Liver (tissue), 3 donors: ENCODE measurements around the gene ZNF532.

Experiments used
- ATF3 ChIP-seq: IDR thresholded peaks from 2 replicates; pipeline ENCODE4 v1.6.1; 2016; ENCODE audit warnings: antibody characterized with exemption
- CTCF ChIP-seq: fragments of 150-350 bp; IDR thresholded peaks from 2 replicates; pipeline ENCODE4 v1.5.1; 2017; ENCODE audit warnings: improper control_type of control experiment, low read depth, low read length; ENCODE audit not compliant: missing input control
- GABPA ChIP-seq, 2 donors: IDR thresholded peaks in 1 of 2; conservative IDR thresholded peaks in 1 of 2; 2 replicates each; pipeline ENCODE4 v1.6.1; 2016; ENCODE audit warnings: antibody characterized with exemption in 2 of 2, mild to moderate bottlenecking in 1 of 2, moderate library complexity in 1 of 2
- HNF4G ChIP-seq: IDR thresholded peaks from 2 replicates; pipeline ENCODE4 v1.6.1; 2016; ENCODE audit warnings: antibody characterized with exemption
- JUND ChIP-seq, 2 donors: IDR thresholded peaks; 2 replicates each; pipeline ENCODE4 v1.6.1; 2016; ENCODE audit warnings: antibody characterized with exemption in 2 of 2
- MAX ChIP-seq: IDR thresholded peaks from 2 replicates; pipeline ENCODE4 v1.6.1; 2016; ENCODE audit warnings: antibody characterized with exemption
- RAD21 ChIP-seq, 2 donors: IDR thresholded peaks; 2 replicates each; pipeline ENCODE4 v1.6.1; 2016; ENCODE audit warnings: antibody characterized with exemption in 2 of 2, mild to moderate bottlenecking in 2 of 2
- REST ChIP-seq: IDR thresholded peaks from 2 replicates; pipeline ENCODE4 v1.6.1; 2016; ENCODE audit warnings: antibody characterized with exemption, mild to moderate bottlenecking
- RXRA ChIP-seq, 2 donors: IDR thresholded peaks; 2 replicates each; pipeline ENCODE4 v1.6.1; 2017 to 2018; ENCODE audit warnings: antibody characterized with exemption in 2 of 2, mild to moderate bottlenecking in 1 of 2
- TAF1 ChIP-seq: conservative IDR thresholded peaks from 2 replicates; pipeline ENCODE4 v1.6.1; 2016; ENCODE audit warnings: antibody characterized with exemption, mild to moderate bottlenecking
- YY1 ChIP-seq: IDR thresholded peaks from 2 replicates; pipeline ENCODE4 v1.6.1; 2016; ENCODE audit warnings: antibody characterized with exemption, mild to moderate bottlenecking
- ZBTB33 ChIP-seq: IDR thresholded peaks from 2 replicates; pipeline ENCODE4 v1.6.1; 2016; ENCODE audit warnings: antibody characterized with exemption
- donor health status: healthy.
- donor health status: healthy.

- no peak for TF ChIP-seq RXRA (IDR thresholded peaks at IDR 0.05)
- TF ChIP-seq CTCF: no peak
- TF ChIP-seq REST: no peak
- TF ChIP-seq TAF1: no peak
- no peak for TF ChIP-seq MAX
- no peak for TF ChIP-seq YY1
- no peak for TF ChIP-seq ATF3
- TF ChIP-seq GABPA (IDR thresholded peaks at IDR 0.05 in 1 of 2, conservative IDR thresholded peaks at IDR 0.05 in 1 of 2): no peak
- no peak for TF ChIP-seq ZBTB33
- no peak for TF ChIP-seq HNF4G
- TF ChIP-seq JUND (IDR thresholded peaks at IDR 0.05): no peak
- no peak for TF ChIP-seq RAD21 (IDR thresholded peaks at IDR 0.05)
Observed at GRCh38 chr18:58911766-58912165, 47.1 kb downstream of the ZNF532 start.
